ENCODE measurements around the gene EXOC5. TPM values are rescaled to one million over a fixed set of nuclear protein-coding genes. Genes with fewer than 3 reads are reported as not detected.
"Not testable (repeated sequence)": the region's sequence is repeated elsewhere in the genome, so short reads cannot be mapped to it uniquely, and the experiment has no call there.

EXOC5 gene
- polyA plus RNA-seq, 1 donor from 2014 or later: 138 TPM

DNA sequence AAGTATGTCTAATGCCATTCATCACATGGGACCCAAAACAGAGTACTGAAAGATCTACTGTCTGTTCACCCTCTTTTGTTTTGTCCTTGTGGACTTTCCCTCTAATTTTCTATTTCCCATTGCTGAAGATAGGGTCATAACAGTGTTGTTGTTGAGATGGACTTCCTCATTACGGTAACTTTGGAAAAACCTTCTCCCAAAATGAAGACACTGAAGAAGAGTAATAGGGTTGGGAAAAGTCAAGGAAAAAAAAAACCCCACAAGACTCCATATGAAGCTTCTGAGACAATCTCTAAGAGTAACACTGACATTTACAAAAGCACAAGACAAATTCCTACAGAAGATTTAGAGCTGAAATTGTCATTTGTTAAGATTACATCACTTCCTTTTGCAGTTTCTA is 36.7 kb downstream of the EXOC5 start:
- H3K9ac ChIP-seq (ENCODE audit: low read length): no peak overlapping the region
- peaks cover 10% of the 10 kb centered on the region for H3K36me3 ChIP-seq (ENCODE audit: insufficient read depth, low read length)
- H3F3A ChIP-seq (ENCODE audit: insufficient read depth, low read length, poor library complexity, severe bottlenecking): no peaks in the 10 kb centered on the region
- no peak overlapping the region for H3K27ac ChIP-seq (ENCODE audit: low read length)
- H2AFZ ChIP-seq (ENCODE audit: low read depth, low read length): no peak overlapping the region
- H3K79me2 ChIP-seq (replicated peaks; ENCODE audit: insufficient read depth, low read length): no peaks in the 10 kb centered on the region
- H3K9me3 ChIP-seq (ENCODE audit: low read length): no peaks in the 10 kb centered on the region
- H3K4me2 ChIP-seq (ENCODE audit: low read length): no peak overlapping the region
- H3K4me3 ChIP-seq (ENCODE audit: low read length): no peak overlapping the region
- no peaks in the 10 kb centered on the region for H4K20me1 ChIP-seq (ENCODE audit: insufficient read depth)
- TF ChIP-seq, protein P1, sequence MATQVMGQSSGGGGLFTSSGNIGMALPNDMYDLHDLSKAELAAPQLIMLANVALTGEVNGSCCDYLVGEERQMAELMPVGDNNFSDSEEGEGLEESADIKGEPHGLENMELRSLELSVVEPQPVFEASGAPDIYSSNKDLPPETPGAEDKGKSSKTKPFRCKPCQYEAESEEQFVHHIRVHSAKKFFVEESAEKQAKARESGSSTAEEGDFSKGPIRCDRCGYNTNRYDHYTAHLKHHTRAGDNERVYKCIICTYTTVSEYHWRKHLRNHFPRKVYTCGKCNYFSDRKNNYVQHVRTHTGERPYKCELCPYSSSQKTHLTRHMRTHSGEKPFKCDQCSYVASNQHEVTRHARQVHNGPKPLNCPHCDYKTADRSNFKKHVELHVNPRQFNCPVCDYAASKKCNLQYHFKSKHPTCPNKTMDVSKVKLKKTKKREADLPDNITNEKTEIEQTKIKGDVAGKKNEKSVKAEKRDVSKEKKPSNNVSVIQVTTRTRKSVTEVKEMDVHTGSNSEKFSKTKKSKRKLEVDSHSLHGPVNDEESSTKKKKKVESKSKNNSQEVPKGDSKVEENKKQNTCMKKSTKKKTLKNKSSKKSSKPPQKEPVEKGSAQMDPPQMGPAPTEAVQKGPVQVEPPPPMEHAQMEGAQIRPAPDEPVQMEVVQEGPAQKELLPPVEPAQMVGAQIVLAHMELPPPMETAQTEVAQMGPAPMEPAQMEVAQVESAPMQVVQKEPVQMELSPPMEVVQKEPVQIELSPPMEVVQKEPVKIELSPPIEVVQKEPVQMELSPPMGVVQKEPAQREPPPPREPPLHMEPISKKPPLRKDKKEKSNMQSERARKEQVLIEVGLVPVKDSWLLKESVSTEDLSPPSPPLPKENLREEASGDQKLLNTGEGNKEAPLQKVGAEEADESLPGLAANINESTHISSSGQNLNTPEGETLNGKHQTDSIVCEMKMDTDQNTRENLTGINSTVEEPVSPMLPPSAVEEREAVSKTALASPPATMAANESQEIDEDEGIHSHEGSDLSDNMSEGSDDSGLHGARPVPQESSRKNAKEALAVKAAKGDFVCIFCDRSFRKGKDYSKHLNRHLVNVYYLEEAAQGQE (IDR thresholded peaks at IDR 0.05; ENCODE audit: borderline replicate concordance): no peak
- TF ChIP-seq SMC3 (conservative IDR thresholded peaks at IDR 0.05; ENCODE audit: poor library complexity) (no peak), POLR2AphosphoS5 (IDR thresholded peaks at IDR 0.05) (no peak), MXI1 (conservative IDR thresholded peaks at IDR 0.05; ENCODE audit: poor library complexity, severe bottlenecking) (no peak), RAD21 (conservative IDR thresholded peaks at IDR 0.05) (no peak), TAF1 (IDR thresholded peaks at IDR 0.05; ENCODE audit: low read depth) (no peak), EZH2 (IDR thresholded peaks at IDR 0.05; ENCODE audit: borderline replicate concordance, insufficient read depth, low read length, poor library complexity, severe bottlenecking) (no peak), EP300 (conservative IDR thresholded peaks at IDR 0.05; ENCODE audit: poor library complexity, severe bottlenecking) (no peak)
- TF ChIP-seq, protein P2, sequence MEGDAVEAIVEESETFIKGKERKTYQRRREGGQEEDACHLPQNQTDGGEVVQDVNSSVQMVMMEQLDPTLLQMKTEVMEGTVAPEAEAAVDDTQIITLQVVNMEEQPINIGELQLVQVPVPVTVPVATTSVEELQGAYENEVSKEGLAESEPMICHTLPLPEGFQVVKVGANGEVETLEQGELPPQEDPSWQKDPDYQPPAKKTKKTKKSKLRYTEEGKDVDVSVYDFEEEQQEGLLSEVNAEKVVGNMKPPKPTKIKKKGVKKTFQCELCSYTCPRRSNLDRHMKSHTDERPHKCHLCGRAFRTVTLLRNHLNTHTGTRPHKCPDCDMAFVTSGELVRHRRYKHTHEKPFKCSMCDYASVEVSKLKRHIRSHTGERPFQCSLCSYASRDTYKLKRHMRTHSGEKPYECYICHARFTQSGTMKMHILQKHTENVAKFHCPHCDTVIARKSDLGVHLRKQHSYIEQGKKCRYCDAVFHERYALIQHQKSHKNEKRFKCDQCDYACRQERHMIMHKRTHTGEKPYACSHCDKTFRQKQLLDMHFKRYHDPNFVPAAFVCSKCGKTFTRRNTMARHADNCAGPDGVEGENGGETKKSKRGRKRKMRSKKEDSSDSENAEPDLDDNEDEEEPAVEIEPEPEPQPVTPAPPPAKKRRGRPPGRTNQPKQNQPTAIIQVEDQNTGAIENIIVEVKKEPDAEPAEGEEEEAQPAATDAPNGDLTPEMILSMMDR (IDR thresholded peaks at IDR 0.05; ENCODE audit: poor library complexity, severe bottlenecking): no peak
- no peaks in the 10 kb centered on the region for H3K9me2 ChIP-seq (ENCODE audit: insufficient read depth, low read length)
- H3K27me3 ChIP-seq (ENCODE audit: insufficient read depth, low read depth, low read length): no peaks in the 10 kb centered on the region

DNA sequence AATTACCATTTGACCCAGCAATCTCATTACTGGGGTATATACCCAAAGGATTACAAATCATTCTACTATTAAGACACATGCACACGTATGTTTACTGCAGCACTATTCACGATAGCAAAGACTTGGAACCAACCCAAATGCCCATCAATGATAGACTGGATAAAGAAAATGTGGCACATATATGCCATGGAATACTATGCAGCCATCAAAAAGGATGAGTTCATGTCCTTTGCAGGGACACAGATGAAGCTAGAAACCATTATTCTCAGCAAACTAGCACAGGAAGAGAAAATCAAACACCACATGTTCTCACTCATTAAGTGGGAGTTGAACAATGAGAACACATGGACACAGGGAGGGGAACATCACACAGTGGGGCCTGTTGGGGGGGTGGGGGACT is 40.4 kb downstream of the EXOC5 start:
- not testable (repeated sequence) for H3K27ac ChIP-seq (ENCODE audit: low read length); H3K27me3 ChIP-seq (ENCODE audit: insufficient read depth, low read depth, low read length); H3K4me3 ChIP-seq (ENCODE audit: low read length); H3K4me2 ChIP-seq (ENCODE audit: low read length); H3K79me2 ChIP-seq (replicated peaks; ENCODE audit: insufficient read depth, low read length); H3K9ac ChIP-seq (ENCODE audit: low read length); H2AFZ ChIP-seq (ENCODE audit: low read depth, low read length); H4K20me1 ChIP-seq (ENCODE audit: insufficient read depth); H3K9me2 ChIP-seq (ENCODE audit: insufficient read depth, low read length); H3K36me3 ChIP-seq (ENCODE audit: insufficient read depth, low read length); H3F3A ChIP-seq (ENCODE audit: insufficient read depth, low read length, poor library complexity, severe bottlenecking); H3K9me3 ChIP-seq (ENCODE audit: low read length)

DNA sequence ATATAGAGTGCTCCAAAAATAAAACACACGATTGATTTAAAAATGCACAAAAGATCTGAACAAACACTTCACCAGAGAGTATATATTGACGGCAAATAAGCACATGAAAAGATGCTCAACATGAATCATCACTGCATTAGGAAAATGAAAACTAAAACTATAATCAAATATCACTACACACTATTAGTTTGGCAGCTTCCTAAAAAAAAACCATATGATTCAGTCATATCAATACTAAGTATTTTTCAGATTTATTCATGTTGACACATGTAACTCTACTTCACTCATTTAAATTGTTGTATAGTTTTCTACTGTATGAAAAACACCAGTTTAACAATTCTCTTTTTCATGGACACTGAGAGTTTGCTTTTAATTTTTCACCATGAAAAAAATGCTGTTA is 41.6 kb downstream of the EXOC5 start:
- TF ChIP-seq MXI1 (conservative IDR thresholded peaks at IDR 0.05; ENCODE audit: poor library complexity, severe bottlenecking) (no peak), RAD21 (conservative IDR thresholded peaks at IDR 0.05) (no peak), EP300 (conservative IDR thresholded peaks at IDR 0.05; ENCODE audit: poor library complexity, severe bottlenecking) (no peak), TAF1 (IDR thresholded peaks at IDR 0.05; ENCODE audit: low read depth) (no peak)
- TF ChIP-seq, protein P1 (IDR thresholded peaks at IDR 0.05; ENCODE audit: borderline replicate concordance): no peak
- TF ChIP-seq, protein P2 (IDR thresholded peaks at IDR 0.05; ENCODE audit: poor library complexity, severe bottlenecking): no peak
- Histone ChIP-seq H3K79me2 (replicated peaks; ENCODE audit: insufficient read depth, low read length) (no peaks in the 10 kb centered on the region), H3K4me3 (ENCODE audit: low read length) (no peak overlapping the region)

More for the DNA sequence above, 41.6 kb downstream of the EXOC5 start:
- H3K36me3 ChIP-seq (ENCODE audit: insufficient read depth, low read length): peaks cover 10% of the 10 kb centered on the region
- no peaks in the 10 kb centered on the region for H3K9me2 ChIP-seq (ENCODE audit: insufficient read depth, low read length)
- no peaks in the 10 kb centered on the region for H3K27me3 ChIP-seq (ENCODE audit: insufficient read depth, low read depth, low read length)
- no peak overlapping the region for H3K27ac ChIP-seq (ENCODE audit: low read length)
- H4K20me1 ChIP-seq (ENCODE audit: insufficient read depth): no peaks in the 10 kb centered on the region
- no peak overlapping the region for H3K4me2 ChIP-seq (ENCODE audit: low read length)
- no peak overlapping the region for H3K9ac ChIP-seq (ENCODE audit: low read length)
- no peak overlapping the region for H2AFZ ChIP-seq (ENCODE audit: low read depth, low read length)
- H3K9me3 ChIP-seq (ENCODE audit: low read length): no peaks in the 10 kb centered on the region
- H3F3A ChIP-seq (ENCODE audit: insufficient read depth, low read length, poor library complexity, severe bottlenecking): no peaks in the 10 kb centered on the region
